H54 (cell line): Measurements from ENCODE around the gene CD274.
A peak's percentile ranks its signal among the peaks of the same experiment; 100 is the strongest.
"Not testable (repeated sequence)": the region's sequence is repeated elsewhere in the genome, so short reads cannot be mapped to it uniquely, and the experiment has no call there.

ENCODE experiments used
- DNase-seq: peaks from one replicate; pipeline ENCODE4 v3.0.0; 2011; ENCODE audit warnings: low spot score, mixed read lengths; ENCODE audit not compliant: insufficient read length
- FAIRE-seq: peaks from 3 replicates; lab custom pipeline; 2011; peaks lifted over from hg19 to GRCh38; lab: Jason Lieb, UNC
- POLR2A ChIP-seq: IDR thresholded peaks from 2 replicates; pipeline ENCODE4 v1.6.1; 2011; ENCODE audit warnings: low read depth, mild to moderate bottlenecking, low read length

The CD274 gene

GRCh38 chr9:5493679-5494511, 43.6 kb downstream of the CD274 start:
- peak; percentile 46 for DNase-seq
- peak; percentile 98 for FAIRE-seq

GRCh38 chr9:5494765-5495164, 44.4 kb downstream of the CD274 start:
- FAIRE-seq, DNase-seq: not testable (repeated sequence)

More at GRCh38 chr9:5493679-5494511, 43.6 kb downstream of the CD274 start:
- TF ChIP-seq POLR2A, result no peak

GRCh38 chr9:5499157-5499556, 48.8 kb downstream of the CD274 start:
- FAIRE-seq, result no peak
- no peak for DNase-seq
- TF ChIP-seq POLR2A, result no peak

GRCh38 chr9:5499889-5500398, 49.6 kb downstream of the CD274 start:
- FAIRE-seq, result peak; percentile 67
- DNase-seq, result no peak
- TF ChIP-seq POLR2A, result no peak

GRCh38 chr9:5500441-5501235, 50.3 kb downstream of the CD274 start:
- DNase-seq, result no peak
- peak; percentile 95 for FAIRE-seq

GRCh38 chr9:5502553-5502952, 52.2 kb downstream of the CD274 start:
- DNase-seq (no peak), FAIRE-seq (no peak)
- TF ChIP-seq POLR2A, result no peak

More at GRCh38 chr9:5500441-5501235, 50.3 kb downstream of the CD274 start:
- no peak for TF ChIP-seq POLR2A

- no peak for TF ChIP-seq POLR2A
- FAIRE-seq, result peak; percentile 100
Observed at GRCh38 chr9:5509573-5509972, 59.2 kb downstream of the CD274 start.

GRCh38 chr9:5510360-5510931, 60.1 kb downstream of the CD274 start, which contains the start of gene PDCD1LG2:
Gene PDCD1LG2 (plus strand): TSS chr9:5510531. CDS start chr9:5522547, 12,016 bp downstream.
- DNase-seq, result no peak
- TF ChIP-seq POLR2A, result no peak
- FAIRE-seq, result peak; percentile 95

More at GRCh38 chr9:5509573-5509972, 59.2 kb downstream of the CD274 start:
- no peak for DNase-seq

- TF ChIP-seq POLR2A, result no peak
- no peak for FAIRE-seq
- DNase-seq, result no peak
Observed at GRCh38 chr9:5510989-5511388, 60.6 kb downstream of the CD274 start.

GRCh38 chr9:5511476-5511875, 61.1 kb downstream of the CD274 start:
- TF ChIP-seq POLR2A, result no peak
- no peak for DNase-seq
- no peak for FAIRE-seq

- DNase-seq, result no peak
- FAIRE-seq, result peak; percentile 62
- TF ChIP-seq POLR2A, result no peak
Observed at GRCh38 chr9:5511935-5512580, 61.7 kb downstream of the CD274 start.

GRCh38 chr9:5512658-5513452, 62.5 kb downstream of the CD274 start:
- no peak for TF ChIP-seq POLR2A
- no peak for FAIRE-seq
- DNase-seq, result no peak
